Measurements from ENCODE around the gene NR2C2.
A peak's percentile ranks its signal among the peaks of the same experiment; 100 is the strongest.

The NR2C2 gene

DNA sequence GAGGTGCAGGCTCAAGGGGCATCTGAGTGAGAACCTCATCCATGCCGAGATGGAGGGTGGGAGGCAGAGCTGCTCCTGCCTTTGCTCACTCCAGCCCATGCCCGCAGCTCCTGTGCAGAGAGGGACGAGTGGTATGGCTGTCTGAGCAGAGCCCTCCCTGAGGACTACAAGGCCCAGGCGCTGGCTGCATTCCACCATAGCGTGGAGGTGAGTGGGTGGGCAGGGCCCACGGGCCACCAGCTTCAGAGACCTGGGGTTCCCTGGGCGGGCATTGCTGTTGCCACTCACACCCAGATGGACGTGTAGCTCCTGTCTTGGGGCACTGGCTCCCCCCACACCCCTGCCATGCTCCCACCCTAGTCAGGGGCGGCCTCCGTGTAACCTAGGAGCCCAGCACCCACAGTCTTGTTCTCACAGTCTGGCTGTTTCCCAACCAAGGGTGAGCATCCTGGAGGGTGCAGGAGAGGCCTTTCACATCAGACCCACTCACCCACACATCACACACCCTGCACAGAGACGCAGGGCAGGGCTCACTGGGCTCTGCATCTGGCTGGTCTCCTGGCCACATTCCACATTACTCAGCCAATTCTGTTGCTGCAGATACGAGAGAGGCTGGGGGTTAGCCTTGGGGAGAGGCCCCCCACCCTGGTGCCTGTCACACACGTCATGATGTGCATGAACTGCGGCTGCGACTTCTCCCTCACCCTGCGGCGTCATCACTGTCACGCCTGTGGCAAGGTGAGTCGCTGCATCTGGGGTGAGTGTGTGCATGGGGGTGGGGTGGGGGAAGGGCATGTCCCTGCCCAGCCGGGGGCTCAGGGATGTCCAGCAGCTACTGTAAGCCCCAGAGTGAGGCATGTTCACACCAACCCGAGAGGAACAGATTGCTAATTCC, 25.3 kb upstream of the NR2C2 start:
- DNase-seq (ENCODE audit: low read depth in 2 of 2), result no peak

DNA sequence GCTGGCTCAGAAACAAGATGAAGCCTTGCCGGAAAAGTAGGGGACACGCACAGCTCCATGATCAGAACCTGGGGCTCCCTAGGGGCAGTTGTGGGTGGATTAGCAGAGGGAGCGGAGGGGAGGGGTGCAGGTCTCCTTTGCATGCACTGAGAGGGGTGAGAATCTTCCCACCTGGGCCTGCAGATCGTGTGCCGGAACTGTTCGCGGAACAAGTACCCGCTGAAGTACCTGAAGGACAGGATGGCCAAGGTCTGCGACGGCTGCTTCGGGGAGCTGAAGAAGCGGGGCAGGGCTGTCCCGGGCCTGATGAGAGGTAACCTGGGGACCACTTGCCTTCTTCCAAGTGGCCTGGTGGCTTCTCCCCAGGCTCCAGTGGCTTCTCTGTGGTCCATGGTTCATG, 24.5 kb upstream of the NR2C2 start:
- DNase-seq (ENCODE audit: low read depth in 2 of 2), result no peak

DNA sequence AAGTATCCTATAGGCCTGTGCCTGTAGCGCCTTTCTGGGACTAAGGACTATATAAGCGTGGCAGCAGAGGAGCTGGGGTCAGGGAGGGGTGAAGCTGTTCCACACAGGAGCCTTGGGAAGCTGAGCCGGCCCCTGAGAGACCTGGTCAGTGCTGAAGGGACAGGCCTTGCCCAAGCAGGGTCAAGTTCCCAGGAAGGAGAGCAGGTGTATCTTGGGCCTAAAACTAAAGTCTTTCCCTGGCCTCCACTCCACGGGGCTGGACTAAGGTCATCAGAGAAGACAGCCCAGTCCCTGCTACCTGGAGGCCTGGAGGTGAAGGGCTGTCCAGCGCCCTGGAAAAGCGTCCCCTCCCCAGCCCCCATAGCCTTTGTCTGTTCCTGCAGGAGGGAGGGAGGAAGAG, 23.9 kb upstream of the NR2C2 start:
- no peak for DNase-seq (ENCODE audit: low read depth in 2 of 2)

DNA sequence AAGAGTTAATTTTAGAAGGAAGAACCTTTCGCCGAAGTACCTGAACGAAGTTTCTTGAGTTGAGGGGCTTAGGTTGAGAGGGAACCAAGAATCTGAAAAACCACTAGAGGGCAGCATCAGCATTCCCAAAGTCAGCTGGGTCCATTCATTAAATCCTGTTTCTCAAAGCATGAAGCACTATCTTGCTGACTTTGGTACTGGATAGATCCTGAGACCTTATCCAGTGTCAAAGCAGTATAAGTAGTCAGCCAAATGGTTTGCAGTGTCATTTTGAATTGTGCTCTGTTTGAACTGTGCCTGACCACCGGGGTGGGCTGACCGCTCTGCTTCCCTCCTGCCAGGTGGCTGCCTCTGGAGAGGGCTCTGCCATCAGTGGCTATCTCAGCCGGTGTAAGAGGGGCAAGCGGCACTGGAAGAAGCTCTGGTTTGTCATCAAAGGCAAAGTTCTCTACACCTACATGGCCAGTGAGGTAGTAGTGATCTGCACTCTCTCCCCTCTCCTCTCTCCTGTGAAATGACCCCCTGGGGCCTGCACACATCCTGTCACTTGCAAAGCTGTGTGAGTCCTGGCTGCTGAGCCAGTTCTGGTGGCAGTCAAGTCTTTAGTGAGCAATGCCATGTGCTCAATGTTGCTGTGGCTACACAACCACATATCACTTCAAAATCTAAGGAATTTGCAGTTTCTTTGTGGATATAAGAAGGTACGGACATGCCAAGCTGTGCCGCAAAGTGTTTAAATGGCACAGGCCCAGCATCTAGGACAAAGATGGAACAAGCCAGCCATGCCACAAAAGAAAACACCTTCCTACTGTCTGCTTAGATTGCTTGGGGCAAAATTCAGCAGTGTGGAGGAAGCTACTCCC, 21.4 kb upstream of the NR2C2 start:
- DNase-seq (ENCODE audit: low read depth in 2 of 2), result no peak

- DNase-seq (ENCODE audit: low read depth in 2 of 2), result no peak
Measured at GRCh38 chr3:14926592-14926991, 20.8 kb upstream of the NR2C2 start.

DNA sequence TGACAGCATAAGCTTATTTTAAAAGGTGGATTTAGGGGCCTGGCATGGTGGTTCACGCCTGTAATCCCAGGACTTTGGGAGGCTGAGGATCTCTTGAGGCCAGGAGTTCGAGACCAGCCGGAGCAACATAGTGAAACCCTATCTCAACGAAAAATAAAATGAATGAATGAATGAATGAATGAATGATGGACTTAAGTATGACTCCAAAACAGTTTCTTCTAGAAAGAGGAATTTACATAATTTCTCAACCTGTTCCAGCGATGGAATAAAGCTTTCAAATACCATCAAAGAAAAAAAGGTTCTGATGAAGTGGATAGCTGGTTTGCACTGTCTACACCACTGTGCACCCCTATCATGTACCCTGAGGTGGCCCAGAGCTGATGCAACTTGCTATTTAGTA, 20.1 kb upstream of the NR2C2 start:
- no peak for DNase-seq (ENCODE audit: low read depth in 2 of 2)

- no peak for DNase-seq (ENCODE audit: low read depth in 2 of 2)
Measured at GRCh38 chr3:14929310-14930074, 17.9 kb upstream of the NR2C2 start.

DNA sequence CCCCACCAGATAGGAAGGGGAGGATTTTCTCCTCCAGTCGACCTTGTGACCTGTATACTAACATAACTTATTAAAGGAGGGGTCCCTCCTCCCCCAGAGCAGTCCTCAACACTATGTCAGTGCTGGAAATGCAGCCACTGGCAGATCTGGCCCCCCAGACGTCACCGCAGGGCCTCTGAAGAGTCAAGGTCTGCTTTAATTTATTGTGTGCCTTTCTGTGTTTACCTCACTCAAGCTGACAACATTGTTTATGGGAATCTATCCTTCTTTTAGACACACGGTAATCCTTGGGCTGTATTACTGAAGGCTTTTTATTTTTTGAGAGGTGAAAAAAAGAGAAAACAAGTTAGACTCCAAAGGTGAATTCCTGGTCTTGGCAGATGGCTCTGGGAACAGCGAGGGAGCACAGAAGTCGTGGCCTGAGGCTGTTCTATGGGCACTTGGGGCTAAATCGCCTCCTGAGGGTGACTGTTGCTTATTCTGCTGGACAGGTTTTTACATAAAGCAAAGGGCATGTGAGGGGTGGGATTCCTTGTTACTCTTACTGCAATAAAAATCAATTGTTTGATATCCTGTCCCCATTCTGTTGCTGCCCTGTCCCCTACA, 13.5 kb upstream of the NR2C2 start:
- DNase-seq (ENCODE audit: low read depth in 2 of 2), result no peak

DNA sequence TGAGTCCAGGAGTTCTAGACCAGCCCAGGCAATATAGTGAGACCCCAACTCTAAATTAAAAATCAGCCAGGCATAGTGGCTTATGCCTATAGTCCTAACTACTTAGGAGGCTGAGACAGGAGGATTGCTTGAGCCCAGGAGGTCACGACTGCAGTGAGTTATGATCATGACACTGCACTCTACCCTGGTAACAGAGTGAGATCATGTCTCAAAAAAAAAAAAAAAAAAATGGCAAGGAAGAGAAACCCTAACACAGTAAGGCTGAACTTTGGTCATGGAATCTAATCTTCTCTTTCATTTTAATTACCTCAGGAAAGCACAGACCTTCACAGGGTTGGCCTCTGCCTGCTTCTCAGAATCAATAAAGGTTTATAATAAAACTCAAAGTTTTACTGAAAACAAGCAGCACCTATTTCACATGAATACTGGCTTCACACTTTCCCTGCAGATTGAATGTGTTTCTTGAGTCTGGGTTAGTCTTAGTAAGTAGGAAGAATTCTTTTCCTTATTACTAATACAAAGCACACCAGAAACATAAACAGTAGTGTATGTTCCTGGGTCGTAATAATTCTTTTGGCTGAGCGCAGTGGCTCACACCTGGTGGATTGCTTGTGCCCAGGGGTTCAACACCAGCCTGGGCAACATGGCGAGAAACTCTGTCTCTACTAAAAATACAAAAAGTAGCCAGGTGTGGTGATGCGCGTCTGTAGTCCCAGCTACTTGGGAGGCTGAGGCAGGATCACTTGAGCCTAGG, 11.6 kb upstream of the NR2C2 start:
- DNase-seq (ENCODE audit: low read depth in 2 of 2), result no peak

DNA sequence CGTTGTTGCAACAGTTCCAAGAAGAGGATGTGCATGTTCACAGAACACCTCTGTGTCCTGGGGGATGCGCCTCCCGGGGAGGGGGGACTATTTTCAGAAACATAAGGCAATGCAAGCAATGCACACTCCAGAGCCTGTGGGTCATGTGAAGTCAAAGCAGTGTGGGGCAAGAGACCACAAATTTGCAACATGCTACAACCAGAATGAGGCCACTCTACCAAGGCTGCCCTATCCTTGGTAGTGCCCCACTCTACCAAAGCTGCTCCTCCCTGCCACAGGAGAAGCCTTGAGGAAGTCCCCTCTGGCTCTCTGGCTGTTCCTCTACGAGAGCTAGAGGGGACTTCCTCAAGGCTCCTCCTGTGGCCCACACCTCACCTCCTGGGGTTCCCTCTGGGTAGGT, 8.4 kb upstream of the NR2C2 start:
- no peak for DNase-seq (ENCODE audit: low read depth in 2 of 2)

- DNase-seq (ENCODE audit: low read depth in 2 of 2), result no peak
Measured at GRCh38 chr3:14941871-14942270, 5.5 kb upstream of the NR2C2 start.

GRCh38 chr3:14943042-14943441, 4.3 kb upstream of the NR2C2 start:
- no peak for DNase-seq (ENCODE audit: low read depth in 2 of 2)

- no peak for DNase-seq (ENCODE audit: low read depth in 2 of 2)
Measured at GRCh38 chr3:14946236-14946635, 1.1 kb upstream of the NR2C2 start.

GRCh38 chr3:14946739-14947099, 664 bp upstream of the NR2C2 start:
- no peak for DNase-seq (ENCODE audit: low read depth in 2 of 2)

DNA sequence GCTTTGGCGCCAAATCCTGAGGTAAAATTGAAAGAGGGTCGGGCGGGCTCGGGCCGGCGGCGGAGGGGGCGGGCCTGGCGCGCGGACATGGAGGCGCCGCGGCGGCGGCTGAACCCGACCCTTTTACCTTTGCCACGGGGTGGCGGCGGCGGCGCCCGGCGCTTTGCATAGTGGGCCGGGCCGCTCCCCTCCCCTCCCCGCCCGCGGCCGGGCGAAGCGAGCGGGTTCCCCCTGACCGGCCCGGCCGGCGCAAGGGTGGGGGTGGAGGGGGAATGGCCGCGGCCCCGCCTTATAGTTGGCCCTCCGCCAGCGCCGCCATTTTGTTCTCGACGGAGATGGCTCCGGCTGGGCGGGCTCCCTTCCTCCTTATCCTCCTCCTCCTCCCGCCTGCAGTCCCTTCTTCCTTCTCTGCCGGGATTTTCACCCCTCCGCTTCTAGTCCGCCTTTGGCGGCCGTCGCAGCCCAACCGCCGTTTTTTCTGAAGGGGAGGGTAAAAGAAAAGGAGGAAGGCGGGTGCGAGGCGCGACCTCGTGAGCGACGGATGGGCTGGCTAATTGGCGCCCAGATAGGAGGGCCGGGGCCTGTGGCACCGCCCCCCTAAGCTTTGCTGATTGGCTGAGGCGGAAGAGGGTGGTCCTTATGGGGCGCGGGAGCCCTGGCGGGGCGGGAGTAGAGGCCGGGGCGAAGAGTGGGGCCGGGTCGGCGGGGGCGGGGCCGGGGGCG, 664 bp downstream of the NR2C2 start:
- peak; percentile 90 to 93 for DNase-seq (ENCODE audit: low read depth in 2 of 2)

DNA sequence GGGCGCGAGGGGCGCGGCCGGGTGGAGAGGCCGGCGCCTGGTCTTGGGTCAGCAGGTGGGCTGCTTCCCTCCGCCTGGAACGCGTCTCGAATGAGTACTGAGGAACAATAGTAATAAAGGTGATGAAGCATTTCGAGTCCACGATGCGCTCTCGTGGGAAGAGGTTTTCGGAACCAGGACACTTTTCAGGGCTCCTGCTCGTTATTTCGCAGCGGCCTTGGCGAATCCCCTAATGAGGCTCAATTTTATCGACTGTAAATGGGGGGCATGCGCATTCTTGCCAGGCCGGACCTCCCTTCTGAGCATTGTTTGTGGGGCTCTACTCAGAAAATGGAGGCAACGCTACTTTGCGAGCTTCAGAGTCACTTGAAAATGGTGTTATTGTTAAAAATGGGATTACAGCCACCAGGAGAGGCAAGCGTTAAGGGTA, 1.2 kb downstream of the NR2C2 start:
- no peak for DNase-seq (ENCODE audit: low read depth in 2 of 2)

DNA sequence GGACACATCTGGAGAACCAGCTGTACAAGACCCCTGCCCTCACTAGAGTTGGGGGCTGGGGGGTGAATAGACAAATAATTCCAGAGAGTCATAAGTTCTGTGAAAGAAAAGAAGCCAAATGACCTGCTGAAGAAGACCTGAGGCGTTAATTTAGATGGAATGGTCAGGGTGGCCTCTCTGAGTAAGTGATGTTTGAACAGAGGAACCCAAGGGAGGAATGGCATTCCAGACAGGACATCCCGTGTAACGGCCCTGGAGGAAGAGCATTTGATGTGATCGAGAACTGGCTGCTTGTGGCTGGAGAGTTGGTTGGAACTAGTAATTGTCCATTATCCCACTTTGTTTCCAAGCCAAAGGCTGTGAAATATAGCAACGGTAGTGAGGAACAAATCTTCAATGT, 1.7 kb downstream of the NR2C2 start:
- no peak for DNase-seq (ENCODE audit: low read depth in 2 of 2)

DNA sequence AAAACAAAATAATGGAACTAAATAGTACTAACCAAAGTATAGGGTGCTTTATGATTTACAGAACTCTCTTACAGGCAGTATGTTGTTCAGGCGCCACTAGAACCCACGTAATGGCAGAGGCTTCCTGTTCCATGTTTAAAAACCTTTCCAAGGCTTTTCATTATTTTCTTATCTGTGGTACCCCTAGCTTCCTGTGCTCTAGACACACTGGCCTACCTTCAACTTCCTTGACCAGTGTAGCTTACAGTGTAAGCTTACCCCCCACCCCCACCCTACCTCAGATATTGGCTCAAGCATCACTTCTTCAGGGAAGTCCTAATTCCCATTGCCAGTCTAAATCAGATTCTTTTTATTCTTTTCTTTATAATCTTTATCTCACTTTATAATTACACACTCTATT, 2.9 kb downstream of the NR2C2 start:
- no peak for DNase-seq (ENCODE audit: low read depth in 2 of 2)

GRCh38 chr3:14957153-14957552, 9.8 kb downstream of the NR2C2 start:
- DNase-seq (ENCODE audit: low read depth in 2 of 2), result no peak

GRCh38 chr3:14957925-14958324, 10.5 kb downstream of the NR2C2 start:
- DNase-seq (ENCODE audit: low read depth in 2 of 2), result no peak

Data from stimulated activated CD4-positive, alpha-beta T cell treated with anti-CD3 and anti-CD28 coated beads, Interleukin-1b, Interleukin-23, amount 100 ng/mL, for 1 hour (primary cell).